Activated CD8-positive, alpha-beta memory T cell treated with anti-CD3 and anti-CD28 coated beads, Interleukin-2, amount 50 U/mL, for 1 hour (primary cell): ENCODE results near the gene ITGB1.
"Not testable (repeated sequence)": the region's sequence is repeated elsewhere in the genome, so short reads cannot be mapped to it uniquely, and the experiment has no call there.

Experiments
- DNase-seq: peaks from one replicate; pipeline ENCODE4 v3.0.0-alpha.2; 2020; ENCODE audit errors: extremely low read depth

ITGB1 gene

GRCh38 chr10:32938554-32939061 lies 19.4 kb downstream of the ITGB1 start:
- DNase-seq, result no peak

- DNase-seq, result no peak
Observed at GRCh38 chr10:32937911-32938424, 20.1 kb downstream of the ITGB1 start.

GRCh38 chr10:32932225-32932729 lies 25.8 kb downstream of the ITGB1 start:
- no peak for DNase-seq

- no peak for DNase-seq
Observed at GRCh38 chr10:32931593-32931992, 26.4 kb downstream of the ITGB1 start.

- DNase-seq, result no peak
Observed at GRCh38 chr10:32930036-32930435, 28.0 kb downstream of the ITGB1 start.

GRCh38 chr10:32929634-32930033 lies 28.4 kb downstream of the ITGB1 start:
- DNase-seq, result no peak

- no peak for DNase-seq
Observed at GRCh38 chr10:32927750-32928149, 30.3 kb downstream of the ITGB1 start.

GRCh38 chr10:32923849-32924248 lies 34.2 kb downstream of the ITGB1 start:
- DNase-seq, result no peak

- DNase-seq, result no peak
Observed at GRCh38 chr10:32923134-32923533, 34.9 kb downstream of the ITGB1 start.

GRCh38 chr10:32922170-32922569 lies 35.9 kb downstream of the ITGB1 start:
- DNase-seq, result no peak

GRCh38 chr10:32917817-32918216 lies 40.2 kb downstream of the ITGB1 start:
- not testable (repeated sequence) for DNase-seq

- DNase-seq, result no peak
Observed at GRCh38 chr10:32911285-32912016, 46.6 kb downstream of the ITGB1 start.

GRCh38 chr10:32909970-32910369 lies 48.1 kb downstream of the ITGB1 start:
- DNase-seq, result not testable (repeated sequence)

- DNase-seq, result no peak
Observed at GRCh38 chr10:32909456-32909855, 48.6 kb downstream of the ITGB1 start.

GRCh38 chr10:32906595-32906994 lies 51.4 kb downstream of the ITGB1 start:
- no peak for DNase-seq

- no peak for DNase-seq
Observed at GRCh38 chr10:32905466-32905865, 52.6 kb downstream of the ITGB1 start.

GRCh38 chr10:32901815-32902214 lies 56.2 kb downstream of the ITGB1 start:
- no peak for DNase-seq

- not testable (repeated sequence) for DNase-seq
Observed at GRCh38 chr10:32895200-32895968, 62.6 kb downstream of the ITGB1 start.

GRCh38 chr10:32893916-32894664 lies 63.9 kb downstream of the ITGB1 start:
- no peak for DNase-seq

- no peak for DNase-seq
Observed at GRCh38 chr10:32893434-32893833, 64.6 kb downstream of the ITGB1 start.

- no peak for DNase-seq
Observed at GRCh38 chr10:32891261-32891660, 66.8 kb downstream of the ITGB1 start.

- DNase-seq, result no peak
Observed at GRCh38 chr10:32890444-32890843, 67.6 kb downstream of the ITGB1 start.
